GM23248 (cell line): ENCODE measurements around the gene GALNS.

Experiments
- EZH2 ChIP-seq: fragments of 200-600 bp; sonication (generic); IDR thresholded peaks from 2 replicates; pipeline ENCODE4 v1.6.1; 2018; ENCODE audit warnings: antibody characterized with exemption, mild to moderate bottlenecking; ENCODE audit not compliant: insufficient read depth, poor library complexity, severe bottlenecking
- EZH2phosphoT487 ChIP-seq: fragments of 200-600 bp; sonication (generic); IDR thresholded peaks from 2 replicates; pipeline ENCODE4 v1.6.1; 2018; ENCODE audit warnings: antibody characterized with exemption, moderate library complexity, mild to moderate bottlenecking, low read depth; ENCODE audit not compliant: insufficient read depth

DNA sequence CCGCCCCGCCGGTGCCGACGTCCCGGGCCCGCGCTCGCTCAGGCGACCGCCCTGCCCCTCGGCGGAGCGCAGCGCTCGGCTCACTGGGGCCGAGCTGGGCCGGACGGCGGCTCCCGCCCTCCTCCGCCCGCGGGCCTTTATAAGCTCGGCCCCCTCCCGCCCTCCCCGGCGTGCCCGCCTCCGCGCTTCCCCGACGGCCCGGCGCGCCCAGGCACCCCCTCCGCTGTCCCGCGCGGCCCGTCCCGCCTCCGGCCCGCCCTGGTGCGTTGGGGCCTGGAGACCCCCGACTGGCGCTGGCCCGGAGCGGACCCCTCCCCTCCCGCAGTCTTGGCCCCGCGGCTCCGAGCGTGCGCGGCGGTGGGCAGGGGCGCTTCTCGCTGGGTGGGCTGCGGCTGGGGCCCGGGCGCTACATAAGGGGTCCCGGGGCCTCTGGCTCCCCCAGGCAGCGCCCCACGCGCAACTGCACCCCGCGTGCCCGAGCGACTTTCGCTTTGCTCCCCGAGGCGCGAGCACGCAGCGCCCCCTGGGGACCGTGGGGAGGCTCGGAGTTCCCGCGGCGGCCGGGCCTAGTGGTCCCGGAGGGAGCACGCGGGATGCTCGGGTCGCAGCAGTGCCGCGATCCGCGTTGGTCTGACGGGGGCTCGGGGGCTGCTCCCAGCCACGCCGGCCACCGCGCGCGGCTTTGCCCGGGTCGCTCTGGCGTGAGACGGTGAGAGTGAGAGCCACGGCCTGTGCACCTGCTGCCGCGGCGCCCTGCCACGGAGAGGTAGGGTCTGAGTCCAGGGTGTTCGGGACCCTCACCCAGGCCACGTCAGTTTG lies 71.4 kb downstream of the GALNS start, which contains the start of gene PIEZO1:
- TF ChIP-seq EZH2 (no peak), EZH2phosphoT487 (no peak)
